Suprapubic skin (tissue), 4 donors: ENCODE data around the gene TBC1D22A.

ENCODE experiments used
- CTCF ChIP-seq, 2 donors: fragments of 200-600 bp in 1 of 2; fragments of 450-650 bp in 1 of 2; sonication (generic) in 1 of 2; IDR thresholded peaks; one replicate each; pipeline ENCODE4 v1.5.1; 2016 to 2019; ENCODE audit warnings: antibody characterized with exemption in 2 of 2, mild to moderate bottlenecking in 1 of 2, moderate library complexity in 1 of 2
- EP300 ChIP-seq: sonication (generic); formaldehyde crosslinking; IDR thresholded peaks from one replicate; pipeline ENCODE4 v1.6.1; 2017; ENCODE audit warnings: antibody characterized with exemption
- POLR2A ChIP-seq, 2 donors: fragments of 450-650 bp; IDR thresholded peaks; one replicate each; pipeline ENCODE4 v1.6.1; 2017; ENCODE audit warnings: antibody characterized with exemption in 2 of 2, mild to moderate bottlenecking in 2 of 2, moderate library complexity in 2 of 2
- POLR2AphosphoS5 ChIP-seq, 3 donors: sonication (generic); formaldehyde crosslinking; IDR thresholded peaks; one replicate each; pipeline ENCODE4 v1.6.1; 2017; ENCODE audit warnings: antibody characterized with exemption in 3 of 3

GRCh38 chr22:46730568-46731245 lies 31.7 kb upstream of the TBC1D22A start:
- TF ChIP-seq CTCF (IDR thresholded peaks at IDR 0.05), result no peak
- TF ChIP-seq EP300, result no peak
- no peak for TF ChIP-seq POLR2A (IDR thresholded peaks at IDR 0.05)
- no peak for TF ChIP-seq POLR2AphosphoS5 (IDR thresholded peaks at IDR 0.05)
